Measurements from ENCODE around the gene INAFM1. TPM values are rescaled to one million over a fixed set of nuclear protein-coding genes. Genes with fewer than 3 reads are reported as not detected.

Gene INAFM1
- total RNA-seq, 1 experiment from 2014 or later: 8.1 TPM

DNA sequence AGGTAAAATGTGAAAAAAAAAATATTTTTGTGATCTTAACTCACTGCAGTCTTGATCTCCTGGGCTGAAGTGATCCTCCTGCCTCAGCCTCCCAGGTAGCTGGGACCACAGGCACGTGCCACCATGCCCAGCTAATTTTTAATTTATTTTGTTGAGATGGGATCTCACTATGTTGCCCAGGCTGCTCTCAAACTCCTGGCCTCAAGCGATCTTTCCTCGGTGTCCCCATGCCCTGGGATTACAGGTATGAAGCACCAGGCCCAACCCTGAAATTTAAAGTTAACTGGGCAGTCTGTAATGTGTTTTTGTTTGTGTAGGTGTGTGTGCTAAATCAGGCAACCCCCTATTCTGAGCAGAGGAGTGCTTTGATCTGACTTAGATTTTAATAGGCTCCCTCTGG lies 31.6 kb downstream of the INAFM1 start:
- no peak overlapping the region for H3K27ac Mint-ChIP-seq
- H3K4me3 Mint-ChIP-seq: no peak overlapping the region
- DNase-seq (ENCODE audit: low spot score) (no peak), ATAC-seq (no peak)
- TF ChIP-seq ZNF121 (CRISPR knock-in tag; IDR thresholded peaks at IDR 0.05): peak; percentile 83
- TF ChIP-seq, protein P1, sequence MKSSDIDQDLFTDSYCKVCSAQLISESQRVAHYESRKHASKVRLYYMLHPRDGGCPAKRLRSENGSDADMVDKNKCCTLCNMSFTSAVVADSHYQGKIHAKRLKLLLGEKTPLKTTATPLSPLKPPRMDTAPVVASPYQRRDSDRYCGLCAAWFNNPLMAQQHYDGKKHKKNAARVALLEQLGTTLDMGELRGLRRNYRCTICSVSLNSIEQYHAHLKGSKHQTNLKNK (CRISPR knock-in tag; IDR thresholded peaks at IDR 0.05): no peak
- no peaks in the 10 kb centered on the region for H3K36me3 Mint-ChIP-seq
- POLR2A ChIA-PET: interaction anchor here (0.6 kb wide), 1 partner anchor 34 kb away, joined by 3 read pairs; no protein-coding TSS in a partner anchor
- CTCF ChIA-PET: interaction anchor here (0.7 to 2.5 kb wide), 6 partner anchors 12 to 401 kb away, joined by 3 to 16 read pairs (median 4); partner anchors contain the start of gene DHX34
- H3K27me3 Mint-ChIP-seq (ENCODE audit: low read depth): peaks cover 17% of the 10 kb centered on the region
- peaks cover 2% of the 10 kb centered on the region for H3K4me1 Mint-ChIP-seq
- no peaks in the 10 kb centered on the region for H3K9me3 Mint-ChIP-seq

DNA sequence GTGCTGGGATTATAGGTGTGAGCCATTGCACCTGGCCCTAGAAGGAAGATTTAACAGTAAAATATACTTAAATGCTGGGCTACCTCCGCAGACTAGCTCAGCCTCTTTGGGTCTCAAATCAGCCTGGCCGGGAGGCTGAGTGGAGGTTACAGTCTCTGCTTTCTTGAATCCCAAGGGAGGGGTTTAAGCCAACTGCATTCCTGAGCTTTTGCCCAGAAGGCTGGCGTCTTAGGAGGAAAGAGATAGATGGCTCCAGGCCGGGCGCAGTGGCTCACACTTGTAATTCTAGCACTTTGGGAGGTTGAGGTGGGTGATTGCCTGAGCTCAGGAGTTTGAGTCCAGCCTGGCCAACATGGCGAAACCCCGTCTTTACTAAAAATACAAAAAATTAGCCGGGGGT lies 34.4 kb downstream of the INAFM1 start:
- ChIA-PET CTCF (interaction anchor here (0.7 to 1.5 kb wide), 6 partner anchors 10 to 119 kb away, joined by 3 to 16 read pairs (median 4); partner anchors contain the start of gene DHX34), POLR2A (no interaction called here)
- ATAC-seq: no peak
- Mint-ChIP-seq H3K27ac (no peak overlapping the region), H3K9me3 (peaks cover 3% of the 10 kb centered on the region; the same call in 1 of the 2 replicates), H3K36me3 (no peaks in the 10 kb centered on the region), H3K4me1 (peaks cover 2% of the 10 kb centered on the region), H3K4me3 (no peak overlapping the region), H3K27me3 (ENCODE audit: low read depth) (peaks cover 17% of the 10 kb centered on the region)
- DNase-seq (ENCODE audit: low spot score): no peak
- TF ChIP-seq ZNF232 (CRISPR knock-in tag; IDR thresholded peaks at IDR 0.05) (no peak), NFATC4 (CRISPR knock-in tag; IDR thresholded peaks at IDR 0.05) (no peak), NR3C1 (CRISPR knock-in tag; conservative IDR thresholded peaks at IDR 0.05; ENCODE audit: low read depth) (no peak), FOXP1 (CRISPR knock-in tag; IDR thresholded peaks at IDR 0.05; ENCODE audit: borderline replicate concordance) (no peak), SMAD3 (CRISPR knock-in tag; IDR thresholded peaks at IDR 0.05; ENCODE audit: borderline replicate concordance) (no peak), GABPB1 (CRISPR knock-in tag; IDR thresholded peaks at IDR 0.05) (no peak), GTF2I (CRISPR knock-in tag; conservative IDR thresholded peaks at IDR 0.05) (no peak), JUN (CRISPR knock-in tag; IDR thresholded peaks at IDR 0.05) (no peak), CREB1 (CRISPR knock-in tag; IDR thresholded peaks at IDR 0.05) (no peak), NR2C2 (CRISPR knock-in tag; IDR thresholded peaks at IDR 0.05) (no peak)
- TF ChIP-seq, protein P2, sequence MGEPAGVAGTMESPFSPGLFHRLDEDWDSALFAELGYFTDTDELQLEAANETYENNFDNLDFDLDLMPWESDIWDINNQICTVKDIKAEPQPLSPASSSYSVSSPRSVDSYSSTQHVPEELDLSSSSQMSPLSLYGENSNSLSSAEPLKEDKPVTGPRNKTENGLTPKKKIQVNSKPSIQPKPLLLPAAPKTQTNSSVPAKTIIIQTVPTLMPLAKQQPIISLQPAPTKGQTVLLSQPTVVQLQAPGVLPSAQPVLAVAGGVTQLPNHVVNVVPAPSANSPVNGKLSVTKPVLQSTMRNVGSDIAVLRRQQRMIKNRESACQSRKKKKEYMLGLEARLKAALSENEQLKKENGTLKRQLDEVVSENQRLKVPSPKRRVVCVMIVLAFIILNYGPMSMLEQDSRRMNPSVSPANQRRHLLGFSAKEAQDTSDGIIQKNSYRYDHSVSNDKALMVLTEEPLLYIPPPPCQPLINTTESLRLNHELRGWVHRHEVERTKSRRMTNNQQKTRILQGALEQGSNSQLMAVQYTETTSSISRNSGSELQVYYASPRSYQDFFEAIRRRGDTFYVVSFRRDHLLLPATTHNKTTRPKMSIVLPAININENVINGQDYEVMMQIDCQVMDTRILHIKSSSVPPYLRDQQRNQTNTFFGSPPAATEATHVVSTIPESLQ (CRISPR knock-in tag; IDR thresholded peaks at IDR 0.05): no peak
- TF ChIP-seq, protein P3, sequence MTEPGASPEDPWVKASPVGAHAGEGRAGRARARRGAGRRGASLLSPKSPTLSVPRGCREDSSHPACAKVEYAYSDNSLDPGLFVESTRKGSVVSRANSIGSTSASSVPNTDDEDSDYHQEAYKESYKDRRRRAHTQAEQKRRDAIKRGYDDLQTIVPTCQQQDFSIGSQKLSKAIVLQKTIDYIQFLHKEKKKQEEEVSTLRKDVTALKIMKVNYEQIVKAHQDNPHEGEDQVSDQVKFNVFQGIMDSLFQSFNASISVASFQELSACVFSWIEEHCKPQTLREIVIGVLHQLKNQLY (CRISPR knock-in tag; IDR thresholded peaks at IDR 0.05): no peak
- TF ChIP-seq, protein P4, sequence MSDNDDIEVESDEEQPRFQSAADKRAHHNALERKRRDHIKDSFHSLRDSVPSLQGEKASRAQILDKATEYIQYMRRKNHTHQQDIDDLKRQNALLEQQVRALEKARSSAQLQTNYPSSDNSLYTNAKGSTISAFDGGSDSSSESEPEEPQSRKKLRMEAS (CRISPR knock-in tag; IDR thresholded peaks at IDR 0.05): no peak
- TF ChIP-seq, protein P5, sequence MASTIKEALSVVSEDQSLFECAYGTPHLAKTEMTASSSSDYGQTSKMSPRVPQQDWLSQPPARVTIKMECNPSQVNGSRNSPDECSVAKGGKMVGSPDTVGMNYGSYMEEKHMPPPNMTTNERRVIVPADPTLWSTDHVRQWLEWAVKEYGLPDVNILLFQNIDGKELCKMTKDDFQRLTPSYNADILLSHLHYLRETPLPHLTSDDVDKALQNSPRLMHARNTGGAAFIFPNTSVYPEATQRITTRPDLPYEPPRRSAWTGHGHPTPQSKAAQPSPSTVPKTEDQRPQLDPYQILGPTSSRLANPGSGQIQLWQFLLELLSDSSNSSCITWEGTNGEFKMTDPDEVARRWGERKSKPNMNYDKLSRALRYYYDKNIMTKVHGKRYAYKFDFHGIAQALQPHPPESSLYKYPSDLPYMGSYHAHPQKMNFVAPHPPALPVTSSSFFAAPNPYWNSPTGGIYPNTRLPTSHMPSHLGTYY (CRISPR knock-in tag; IDR thresholded peaks at IDR 0.05): no peak
- TF ChIP-seq, protein P6, sequence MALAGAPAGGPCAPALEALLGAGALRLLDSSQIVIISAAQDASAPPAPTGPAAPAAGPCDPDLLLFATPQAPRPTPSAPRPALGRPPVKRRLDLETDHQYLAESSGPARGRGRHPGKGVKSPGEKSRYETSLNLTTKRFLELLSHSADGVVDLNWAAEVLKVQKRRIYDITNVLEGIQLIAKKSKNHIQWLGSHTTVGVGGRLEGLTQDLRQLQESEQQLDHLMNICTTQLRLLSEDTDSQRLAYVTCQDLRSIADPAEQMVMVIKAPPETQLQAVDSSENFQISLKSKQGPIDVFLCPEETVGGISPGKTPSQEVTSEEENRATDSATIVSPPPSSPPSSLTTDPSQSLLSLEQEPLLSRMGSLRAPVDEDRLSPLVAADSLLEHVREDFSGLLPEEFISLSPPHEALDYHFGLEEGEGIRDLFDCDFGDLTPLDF (CRISPR knock-in tag; IDR thresholded peaks at IDR 0.05): no peak
- TF ChIP-seq, protein P7, sequence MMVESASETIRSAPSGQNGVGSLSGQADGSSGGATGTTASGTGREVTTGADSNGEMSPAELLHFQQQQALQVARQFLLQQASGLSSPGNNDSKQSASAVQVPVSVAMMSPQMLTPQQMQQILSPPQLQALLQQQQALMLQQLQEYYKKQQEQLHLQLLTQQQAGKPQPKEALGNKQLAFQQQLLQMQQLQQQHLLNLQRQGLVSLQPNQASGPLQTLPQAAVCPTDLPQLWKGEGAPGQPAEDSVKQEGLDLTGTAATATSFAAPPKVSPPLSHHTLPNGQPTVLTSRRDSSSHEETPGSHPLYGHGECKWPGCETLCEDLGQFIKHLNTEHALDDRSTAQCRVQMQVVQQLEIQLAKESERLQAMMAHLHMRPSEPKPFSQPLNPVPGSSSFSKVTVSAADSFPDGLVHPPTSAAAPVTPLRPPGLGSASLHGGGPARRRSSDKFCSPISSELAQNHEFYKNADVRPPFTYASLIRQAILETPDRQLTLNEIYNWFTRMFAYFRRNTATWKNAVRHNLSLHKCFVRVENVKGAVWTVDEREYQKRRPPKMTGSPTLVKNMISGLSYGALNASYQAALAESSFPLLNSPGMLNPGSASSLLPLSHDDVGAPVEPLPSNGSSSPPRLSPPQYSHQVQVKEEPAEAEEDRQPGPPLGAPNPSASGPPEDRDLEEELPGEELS (CRISPR knock-in tag; IDR thresholded peaks at IDR 0.05): no peak
- TF ChIP-seq, protein P8, sequence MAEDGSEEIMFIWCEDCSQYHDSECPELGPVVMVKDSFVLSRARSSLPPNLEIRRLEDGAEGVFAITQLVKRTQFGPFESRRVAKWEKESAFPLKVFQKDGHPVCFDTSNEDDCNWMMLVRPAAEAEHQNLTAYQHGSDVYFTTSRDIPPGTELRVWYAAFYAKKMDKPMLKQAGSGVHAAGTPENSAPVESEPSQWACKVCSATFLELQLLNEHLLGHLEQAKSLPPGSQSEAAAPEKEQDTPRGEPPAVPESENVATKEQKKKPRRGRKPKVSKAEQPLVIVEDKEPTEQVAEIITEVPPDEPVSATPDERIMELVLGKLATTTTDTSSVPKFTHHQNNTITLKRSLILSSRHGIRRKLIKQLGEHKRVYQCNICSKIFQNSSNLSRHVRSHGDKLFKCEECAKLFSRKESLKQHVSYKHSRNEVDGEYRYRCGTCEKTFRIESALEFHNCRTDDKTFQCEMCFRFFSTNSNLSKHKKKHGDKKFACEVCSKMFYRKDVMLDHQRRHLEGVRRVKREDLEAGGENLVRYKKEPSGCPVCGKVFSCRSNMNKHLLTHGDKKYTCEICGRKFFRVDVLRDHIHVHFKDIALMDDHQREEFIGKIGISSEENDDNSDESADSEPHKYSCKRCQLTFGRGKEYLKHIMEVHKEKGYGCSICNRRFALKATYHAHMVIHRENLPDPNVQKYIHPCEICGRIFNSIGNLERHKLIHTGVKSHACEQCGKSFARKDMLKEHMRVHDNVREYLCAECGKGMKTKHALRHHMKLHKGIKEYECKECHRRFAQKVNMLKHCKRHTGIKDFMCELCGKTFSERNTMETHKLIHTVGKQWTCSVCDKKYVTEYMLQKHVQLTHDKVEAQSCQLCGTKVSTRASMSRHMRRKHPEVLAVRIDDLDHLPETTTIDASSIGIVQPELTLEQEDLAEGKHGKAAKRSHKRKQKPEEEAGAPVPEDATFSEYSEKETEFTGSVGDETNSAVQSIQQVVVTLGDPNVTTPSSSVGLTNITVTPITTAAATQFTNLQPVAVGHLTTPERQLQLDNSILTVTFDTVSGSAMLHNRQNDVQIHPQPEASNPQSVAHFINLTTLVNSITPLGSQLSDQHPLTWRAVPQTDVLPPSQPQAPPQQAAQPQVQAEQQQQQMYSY (CRISPR knock-in tag; IDR thresholded peaks at IDR 0.05): no peak
- TF ChIP-seq, protein P9, sequence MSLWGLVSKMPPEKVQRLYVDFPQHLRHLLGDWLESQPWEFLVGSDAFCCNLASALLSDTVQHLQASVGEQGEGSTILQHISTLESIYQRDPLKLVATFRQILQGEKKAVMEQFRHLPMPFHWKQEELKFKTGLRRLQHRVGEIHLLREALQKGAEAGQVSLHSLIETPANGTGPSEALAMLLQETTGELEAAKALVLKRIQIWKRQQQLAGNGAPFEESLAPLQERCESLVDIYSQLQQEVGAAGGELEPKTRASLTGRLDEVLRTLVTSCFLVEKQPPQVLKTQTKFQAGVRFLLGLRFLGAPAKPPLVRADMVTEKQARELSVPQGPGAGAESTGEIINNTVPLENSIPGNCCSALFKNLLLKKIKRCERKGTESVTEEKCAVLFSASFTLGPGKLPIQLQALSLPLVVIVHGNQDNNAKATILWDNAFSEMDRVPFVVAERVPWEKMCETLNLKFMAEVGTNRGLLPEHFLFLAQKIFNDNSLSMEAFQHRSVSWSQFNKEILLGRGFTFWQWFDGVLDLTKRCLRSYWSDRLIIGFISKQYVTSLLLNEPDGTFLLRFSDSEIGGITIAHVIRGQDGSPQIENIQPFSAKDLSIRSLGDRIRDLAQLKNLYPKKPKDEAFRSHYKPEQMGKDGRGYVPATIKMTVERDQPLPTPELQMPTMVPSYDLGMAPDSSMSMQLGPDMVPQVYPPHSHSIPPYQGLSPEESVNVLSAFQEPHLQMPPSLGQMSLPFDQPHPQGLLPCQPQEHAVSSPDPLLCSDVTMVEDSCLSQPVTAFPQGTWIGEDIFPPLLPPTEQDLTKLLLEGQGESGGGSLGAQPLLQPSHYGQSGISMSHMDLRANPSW (CRISPR knock-in tag; conservative IDR thresholded peaks at IDR 0.05; ENCODE audit: low read depth): no peak

Data from WTC11 (cell line).